HG03066 (cell line): ENCODE data around the gene BLVRB.
A peak's percentile ranks its signal among the peaks of the same experiment; 100 is the strongest.
"Not testable (repeated sequence)": the region's sequence is repeated elsewhere in the genome, so short reads cannot be mapped to it uniquely, and the experiment has no call there.

Source experiments
- ATAC-seq: cut with Tn5 transposase; IDR thresholded peaks from one replicate; pipeline ENCODE4 v1.9.1; 2021; ENCODE audit warnings: low read depth; ENCODE audit not compliant: unreplicated experiment

The BLVRB gene

DNA sequence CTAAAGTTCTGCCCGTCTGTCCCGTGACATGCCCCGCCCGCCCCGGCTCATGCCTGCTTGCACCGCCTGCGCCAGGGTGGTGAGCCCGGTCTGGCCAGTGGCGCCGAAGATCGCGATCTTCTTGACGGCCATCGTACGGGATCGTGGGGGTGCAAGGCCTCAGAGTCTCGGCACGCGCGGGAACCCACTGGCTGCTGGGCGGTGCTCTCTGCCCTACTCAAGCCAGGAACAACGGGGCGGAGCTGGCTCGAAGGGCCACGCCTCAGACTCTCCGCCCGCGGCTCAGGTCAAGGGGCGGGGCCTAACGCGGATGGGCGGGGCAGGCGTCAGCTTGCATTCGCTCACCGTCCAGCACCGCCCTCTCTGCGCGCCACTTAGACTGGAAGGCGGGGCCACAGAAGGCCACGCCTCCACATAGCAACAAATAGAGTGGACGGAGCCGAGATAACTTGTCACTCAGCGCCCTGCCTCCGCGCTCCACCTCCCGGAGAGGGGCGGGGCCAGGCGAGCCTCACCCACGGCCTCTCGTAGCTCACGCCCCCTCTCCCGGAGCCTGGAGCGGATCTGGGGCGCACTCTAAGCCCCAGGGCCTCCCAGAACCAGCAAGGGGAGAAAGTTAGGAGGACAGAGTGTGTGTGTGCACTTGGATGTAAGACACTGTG, at the start of gene BLVRB:
Gene BLVRB, minus strand, starts transcription at position 189 of the 662 bp plus-strand sequence. Its CDS starts 57 bp downstream, at position 132.
- peak; percentile 80 for ATAC-seq

DNA sequence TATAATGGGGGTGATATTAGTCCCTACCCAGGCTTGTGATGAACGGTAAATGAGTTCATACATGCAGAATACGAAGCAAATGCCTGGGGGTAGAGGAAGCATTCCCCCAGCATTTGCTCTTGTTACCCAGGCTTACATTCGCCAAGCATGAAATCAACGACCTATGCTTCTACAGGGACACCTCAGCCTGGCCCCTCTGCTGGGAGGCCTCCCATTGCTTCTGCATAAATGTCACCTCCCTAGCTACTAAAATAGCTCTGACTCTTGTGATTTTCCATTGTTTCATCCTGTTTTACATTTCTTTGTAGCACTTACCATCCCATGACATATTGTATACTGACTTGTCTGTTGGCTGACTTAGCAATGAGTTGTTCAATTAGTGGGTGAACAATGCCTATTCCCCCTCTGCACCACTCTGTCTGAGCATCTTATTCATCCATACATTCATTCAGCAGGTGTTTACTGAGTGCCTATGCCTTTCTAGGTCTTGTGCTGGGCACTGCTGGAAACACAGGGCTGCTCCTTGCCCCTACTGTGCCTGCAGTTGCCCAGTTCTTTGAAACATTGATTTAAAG, 48.3 kb upstream of the BLVRB start:
- ATAC-seq = no peak

DNA sequence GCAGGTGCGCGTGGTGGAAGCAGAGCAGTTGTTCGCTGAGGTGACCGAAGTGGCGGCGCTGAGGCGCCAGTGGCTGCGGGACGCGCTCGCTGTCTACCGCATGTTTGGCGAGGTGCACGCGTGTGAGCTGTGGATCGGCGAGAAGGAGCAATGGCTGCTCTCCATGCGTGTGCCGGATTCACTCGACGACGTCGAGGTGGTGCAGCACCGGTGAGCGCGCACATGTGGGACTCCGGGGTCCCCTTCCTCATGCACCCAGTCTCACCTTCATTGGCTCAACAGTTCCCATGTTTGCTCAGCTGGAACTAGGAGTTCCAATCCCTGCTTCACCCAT, 47.8 kb upstream of the BLVRB start:
- ATAC-seq = no peak

DNA sequence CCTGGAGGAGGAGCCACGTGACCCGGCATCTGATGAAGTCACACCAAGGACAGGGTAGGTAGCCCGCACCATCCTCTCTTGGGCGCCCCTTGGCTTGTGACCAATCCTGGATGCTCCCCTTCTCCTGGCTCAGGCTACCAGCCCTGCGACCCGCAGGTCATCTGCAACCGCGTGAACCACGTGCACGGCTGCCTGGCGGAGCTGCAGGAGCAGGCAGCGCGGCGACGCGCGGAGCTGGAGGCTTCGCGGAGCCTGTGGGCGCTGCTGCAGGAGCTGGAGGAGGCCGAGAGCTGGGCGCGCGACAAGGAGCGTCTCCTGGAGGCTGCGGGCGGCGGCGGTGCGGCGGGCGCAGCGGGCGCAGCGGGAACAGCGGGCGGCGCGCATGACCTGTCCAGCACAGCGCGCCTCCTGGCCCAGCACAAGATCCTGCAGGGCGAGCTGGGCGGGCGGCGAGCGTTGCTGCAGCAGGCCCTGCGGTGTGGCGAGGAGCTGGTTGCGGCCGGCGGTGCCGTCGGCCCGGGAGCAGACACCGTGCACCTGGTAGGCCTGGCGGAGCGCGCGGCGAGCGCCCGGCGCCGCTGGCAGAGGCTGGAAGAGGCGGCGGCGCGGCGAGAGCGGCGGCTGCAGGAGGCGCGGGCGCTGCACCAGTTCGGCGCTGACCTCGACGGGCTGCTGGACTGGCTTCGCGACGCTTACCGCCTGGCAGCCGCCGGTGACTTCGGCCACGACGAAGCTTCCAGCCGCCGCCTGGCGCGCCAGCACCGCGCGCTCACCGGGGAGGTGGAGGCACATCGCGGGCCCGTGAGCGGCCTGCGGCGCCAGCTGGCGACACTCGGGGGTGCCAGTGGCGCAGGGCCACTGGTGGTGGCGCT, 47.2 kb upstream of the BLVRB start:
- no peak for ATAC-seq

DNA sequence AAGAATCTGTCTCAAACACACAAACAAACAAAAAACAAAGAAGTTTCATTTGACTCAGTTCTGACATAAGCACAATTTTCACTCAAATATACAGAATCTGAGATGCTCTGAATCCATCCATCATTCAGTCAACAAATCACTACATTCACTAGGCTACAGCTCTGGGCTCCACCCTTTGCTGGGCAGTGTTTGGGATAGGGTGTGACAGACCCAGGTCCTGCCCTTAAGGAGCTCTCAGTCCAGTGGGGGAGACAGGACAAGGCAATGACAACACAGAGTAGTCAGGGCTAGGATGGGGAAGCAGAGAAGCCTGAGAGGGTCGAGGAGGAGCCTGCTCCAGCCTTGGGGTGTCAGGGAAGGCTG, 46.5 kb upstream of the BLVRB start:
- no peak for ATAC-seq

DNA sequence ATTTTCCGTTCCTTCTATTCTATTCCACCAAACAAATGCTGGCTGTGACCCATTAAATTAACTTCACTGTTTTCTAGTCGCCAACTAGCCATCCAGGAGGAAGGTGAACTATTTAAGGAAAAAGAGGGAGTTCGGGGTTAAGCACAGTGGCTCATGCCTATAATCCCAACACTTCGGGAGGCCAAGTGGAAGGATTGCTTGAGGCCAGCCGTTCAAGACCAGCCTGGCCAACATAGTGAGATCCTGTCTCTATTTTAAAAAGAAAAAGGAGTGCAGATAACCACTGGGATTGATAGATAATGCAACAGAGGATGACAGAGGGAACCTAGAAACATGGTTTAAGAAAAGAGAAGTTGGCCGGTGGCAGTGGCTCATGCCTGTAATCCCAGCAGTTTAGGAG, 45.9 kb upstream of the BLVRB start:
- no peak for ATAC-seq

DNA sequence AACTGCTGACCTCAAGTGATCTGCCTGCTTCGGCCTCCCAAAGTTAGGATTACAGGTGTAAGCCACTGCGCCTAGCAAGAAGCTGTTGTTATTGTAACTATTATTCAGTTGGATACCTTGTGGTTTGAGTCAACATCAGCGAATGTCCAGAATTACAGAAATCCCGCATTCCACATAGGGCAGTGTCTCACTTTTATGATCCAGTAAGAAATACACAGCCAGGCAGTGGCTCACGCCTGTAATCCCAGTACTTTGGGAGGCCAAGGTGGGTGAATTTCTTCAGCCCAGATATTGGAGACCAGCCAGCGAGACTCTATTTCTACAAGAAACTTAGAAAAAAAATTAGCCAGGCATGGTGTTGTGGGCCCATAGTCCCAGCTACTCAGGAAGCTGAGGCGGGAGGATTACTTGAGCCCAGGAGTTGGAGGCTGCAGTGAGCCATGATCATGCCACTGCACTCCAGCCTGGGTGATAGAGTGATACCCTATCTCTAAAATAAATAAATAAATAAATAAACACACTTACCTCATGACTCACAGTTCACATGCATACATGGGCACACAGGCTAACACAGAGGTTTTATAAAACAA, 45.1 kb upstream of the BLVRB start:
- ATAC-seq = no peak

DNA sequence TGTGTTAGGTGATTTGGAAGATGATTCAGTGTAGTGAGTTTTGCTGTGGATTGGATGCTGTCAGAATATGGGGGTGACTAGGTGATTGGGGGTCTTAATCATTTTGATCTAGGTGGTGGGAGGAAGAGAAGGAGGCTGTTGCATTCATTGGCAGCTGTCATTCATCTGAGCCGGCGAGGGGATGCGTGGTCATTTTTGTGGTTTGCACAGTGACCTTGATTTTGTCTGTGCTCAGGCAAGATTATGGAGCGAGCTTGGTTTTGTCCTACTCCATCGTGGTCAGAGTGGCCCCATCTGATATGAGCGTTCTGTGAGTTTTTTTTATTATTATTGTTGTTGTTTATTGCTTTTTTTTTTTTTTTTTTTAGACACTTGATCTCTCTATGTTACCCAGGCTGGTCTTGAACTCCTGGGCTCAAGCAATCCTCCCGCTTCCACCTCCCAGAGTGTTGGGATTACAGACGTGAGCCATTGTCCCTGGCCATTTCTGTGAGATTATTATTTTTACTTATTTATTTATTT, 43.3 kb upstream of the BLVRB start:
- ATAC-seq = no peak

DNA sequence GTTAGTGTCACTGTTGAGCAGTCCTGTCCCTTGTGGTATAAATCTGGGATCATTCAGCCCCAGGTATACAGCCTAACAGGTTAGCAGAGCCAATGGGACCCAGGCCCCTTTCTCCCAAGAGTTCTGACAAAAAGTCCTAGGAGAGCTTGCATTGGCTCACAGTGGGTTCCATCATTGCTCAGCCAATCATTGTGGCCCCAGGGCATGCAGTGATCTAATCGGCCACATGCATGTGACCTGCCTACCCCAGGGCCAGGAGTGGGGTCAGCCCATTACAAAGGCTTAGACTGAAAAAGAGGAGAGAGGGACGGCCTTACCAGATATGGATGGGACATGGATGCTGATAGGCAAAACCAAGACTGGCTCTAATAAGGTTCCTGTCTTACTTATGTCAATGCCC, 42.3 kb upstream of the BLVRB start:
- ATAC-seq = no peak

DNA sequence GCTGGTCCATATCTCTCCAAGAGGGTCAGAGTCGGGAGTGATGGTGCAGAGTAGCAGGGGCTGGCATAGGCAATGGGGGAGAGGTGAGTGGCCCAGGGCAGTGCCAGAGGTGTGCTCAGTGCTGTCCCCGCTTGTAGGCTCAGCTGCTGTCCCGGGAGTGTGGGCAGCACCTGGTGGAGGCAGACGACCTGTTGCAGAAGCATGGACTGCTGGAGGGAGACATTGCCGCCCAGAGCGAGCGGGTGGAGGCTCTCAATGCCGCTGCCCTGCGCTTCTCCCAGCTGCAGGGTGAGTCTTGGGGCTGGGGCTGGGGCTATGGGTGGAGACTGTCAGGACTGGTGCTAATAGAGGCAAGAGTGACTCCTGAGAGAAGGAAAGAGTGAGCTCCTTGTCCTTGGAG, 40.6 kb upstream of the BLVRB start:
- ATAC-seq = no peak

DNA sequence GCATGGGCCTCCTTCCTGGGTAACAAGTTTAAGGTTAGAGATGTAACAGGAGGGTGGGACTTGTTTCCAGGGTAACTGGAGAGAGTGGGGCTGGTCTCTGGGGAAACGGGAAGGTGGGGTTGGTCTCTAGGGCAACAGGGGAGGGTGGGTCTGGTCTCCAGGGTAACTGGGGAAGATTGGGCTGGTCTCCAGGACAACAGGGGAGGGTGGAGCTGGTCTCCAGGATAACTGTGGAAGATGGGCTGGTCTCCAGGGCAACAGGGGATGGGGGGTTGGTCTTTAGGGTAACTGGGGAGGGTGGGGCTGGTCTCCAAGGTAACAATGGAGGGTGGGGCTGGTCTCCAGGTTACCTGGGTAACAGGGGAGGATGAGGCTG, 37.8 kb upstream of the BLVRB start:
- ATAC-seq = no peak

DNA sequence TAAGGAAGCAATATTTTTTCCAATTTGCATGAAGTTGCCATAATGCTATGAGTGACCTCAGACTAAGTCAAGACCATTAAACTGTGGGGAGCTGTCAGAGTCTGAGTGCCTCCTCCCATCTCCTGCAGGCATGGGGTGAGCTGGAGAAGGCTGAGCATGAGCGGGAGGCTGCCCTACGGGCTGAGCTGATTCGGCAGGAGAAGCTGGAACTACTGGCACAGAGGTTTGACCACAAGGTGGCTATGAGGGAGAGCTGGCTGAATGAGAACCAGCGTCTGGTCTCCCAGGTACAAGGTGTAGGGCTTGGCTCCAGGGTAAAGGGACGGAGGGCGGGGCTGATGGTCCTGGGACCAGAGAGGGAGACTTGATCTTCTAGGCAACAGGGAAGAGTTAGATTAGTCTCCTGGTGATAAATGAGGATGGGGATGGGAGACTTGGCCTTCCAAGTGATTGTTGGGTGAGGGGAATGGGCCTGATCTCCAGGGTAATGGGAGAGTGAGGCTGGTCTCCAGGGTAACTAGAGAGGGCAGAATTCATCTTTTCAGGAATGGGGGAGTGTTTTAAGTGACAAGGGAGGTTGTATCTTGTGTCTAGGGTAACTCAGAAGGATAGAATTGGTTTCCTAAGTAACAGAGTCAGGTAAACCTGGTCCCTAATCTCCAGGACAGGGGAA, 37.2 kb upstream of the BLVRB start:
- ATAC-seq = no peak

DNA sequence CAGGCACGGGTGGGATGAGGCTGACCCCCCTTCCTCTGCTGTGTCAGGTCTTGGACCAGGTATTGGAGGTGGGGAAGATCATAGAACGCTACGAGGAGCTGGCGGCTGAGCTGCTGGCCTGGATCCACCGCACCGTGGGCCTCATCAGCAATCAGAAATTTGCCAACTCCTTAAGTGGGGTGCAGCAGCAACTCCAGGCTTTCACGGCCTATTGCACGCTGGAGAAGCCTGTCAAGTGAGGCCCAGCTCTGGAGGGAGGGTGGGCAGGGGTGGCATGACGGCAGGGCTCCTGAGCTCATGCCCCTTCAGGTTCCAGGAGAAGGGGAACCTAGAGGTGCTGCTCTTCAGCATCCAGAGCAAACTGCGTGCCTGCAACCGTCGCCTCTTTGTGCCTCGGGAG, 36.5 kb upstream of the BLVRB start:
- no peak for ATAC-seq

DNA sequence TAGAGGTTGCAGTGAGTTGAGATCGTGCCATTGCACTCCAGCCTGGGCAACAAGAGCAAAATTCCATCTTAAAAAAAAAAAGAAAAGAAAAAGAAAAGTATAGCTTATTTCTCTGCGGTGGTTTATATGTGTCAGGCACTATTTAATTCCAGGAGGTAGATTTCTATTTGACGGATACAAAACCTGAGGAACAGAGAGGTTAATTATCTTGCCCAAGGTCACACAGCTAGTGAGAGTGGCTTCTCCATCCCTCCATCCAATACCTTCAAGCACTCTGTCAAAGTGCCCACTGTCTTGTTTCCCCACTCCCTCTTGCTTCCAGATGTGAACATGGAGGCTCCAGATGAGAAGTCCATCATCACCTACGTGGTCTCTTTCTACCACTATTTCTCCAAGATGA, 36.1 kb upstream of the BLVRB start:
- ATAC-seq = no peak

DNA sequence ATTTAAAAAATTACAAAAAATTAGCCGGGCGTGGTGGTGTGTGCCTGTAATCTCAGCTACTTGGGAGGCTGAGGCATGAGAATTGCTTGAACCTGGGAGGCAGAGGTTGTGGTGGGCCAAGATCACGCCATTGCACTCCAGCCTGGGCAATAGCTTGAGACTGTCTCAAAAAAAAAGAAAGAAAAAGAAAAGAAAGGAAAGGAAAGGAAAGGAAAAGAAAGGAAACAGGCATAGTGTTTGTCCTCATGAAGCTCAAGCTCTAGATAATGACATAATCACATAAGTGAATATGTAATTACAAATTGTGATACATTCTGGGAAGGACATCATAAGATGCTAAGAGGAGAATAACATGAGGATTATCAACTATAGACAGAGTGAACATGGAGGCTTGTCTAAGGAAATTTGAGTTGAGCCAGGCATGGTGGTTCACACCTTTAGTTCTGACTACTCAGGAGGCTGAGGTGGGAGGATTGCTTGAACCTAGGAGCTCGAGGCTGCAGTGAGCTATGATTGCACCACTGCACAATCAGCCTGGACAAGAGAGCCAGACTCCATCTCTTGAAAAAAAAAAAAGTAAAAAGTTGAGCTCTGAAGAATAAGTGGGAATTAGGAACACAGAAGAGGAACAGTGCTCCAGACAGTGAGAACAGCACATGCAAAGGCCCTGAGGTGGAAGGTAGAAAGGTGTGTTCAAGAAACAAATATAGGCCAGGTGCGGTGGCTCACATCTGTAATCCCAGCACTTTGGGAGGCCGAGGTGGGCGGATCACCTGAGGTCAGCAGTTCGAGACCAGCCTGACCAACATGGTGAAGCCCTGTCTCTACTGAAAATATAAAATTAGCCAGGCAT, 35.4 kb upstream of the BLVRB start:
- ATAC-seq = not testable (repeated sequence)

DNA sequence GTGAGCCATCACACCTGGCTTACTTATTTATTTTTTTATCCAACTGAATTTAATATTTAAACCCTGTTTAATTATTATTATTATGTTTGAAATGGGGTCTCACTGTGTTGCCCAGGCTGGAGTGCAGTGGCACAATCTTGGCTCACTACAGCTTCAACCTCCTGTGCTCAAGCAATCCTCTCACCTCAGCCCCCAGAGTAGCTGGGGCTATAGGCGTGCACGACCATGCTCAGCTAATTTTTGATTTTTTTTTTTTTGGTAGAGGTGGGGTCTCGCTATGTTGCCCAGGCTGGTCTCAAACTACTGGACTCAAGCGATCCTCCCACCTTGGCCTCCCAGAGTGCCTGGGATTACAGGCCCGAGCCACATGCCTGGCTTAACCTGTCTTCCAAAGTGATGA, 33.8 kb upstream of the BLVRB start:
- no peak for ATAC-seq

DNA sequence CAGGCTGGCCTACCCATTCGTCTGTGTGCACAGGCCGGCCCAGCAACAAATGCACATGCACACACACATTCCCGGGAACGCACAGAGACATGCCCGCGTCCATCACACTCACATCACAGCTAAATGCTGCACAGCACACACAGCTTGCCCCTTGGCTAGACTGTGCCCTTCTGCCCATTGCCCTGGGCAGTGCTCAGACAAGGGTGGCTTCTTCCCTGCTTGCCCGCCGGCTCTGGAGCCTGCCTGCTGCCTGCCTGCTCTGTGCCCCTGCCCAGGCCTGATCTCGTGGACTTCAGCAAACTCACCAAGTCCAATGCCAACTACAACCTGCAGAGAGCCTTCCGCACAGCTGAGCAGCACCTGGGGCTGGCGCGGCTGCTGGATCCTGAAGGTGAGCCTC, 31.7 kb upstream of the BLVRB start:
- ATAC-seq = no peak

DNA sequence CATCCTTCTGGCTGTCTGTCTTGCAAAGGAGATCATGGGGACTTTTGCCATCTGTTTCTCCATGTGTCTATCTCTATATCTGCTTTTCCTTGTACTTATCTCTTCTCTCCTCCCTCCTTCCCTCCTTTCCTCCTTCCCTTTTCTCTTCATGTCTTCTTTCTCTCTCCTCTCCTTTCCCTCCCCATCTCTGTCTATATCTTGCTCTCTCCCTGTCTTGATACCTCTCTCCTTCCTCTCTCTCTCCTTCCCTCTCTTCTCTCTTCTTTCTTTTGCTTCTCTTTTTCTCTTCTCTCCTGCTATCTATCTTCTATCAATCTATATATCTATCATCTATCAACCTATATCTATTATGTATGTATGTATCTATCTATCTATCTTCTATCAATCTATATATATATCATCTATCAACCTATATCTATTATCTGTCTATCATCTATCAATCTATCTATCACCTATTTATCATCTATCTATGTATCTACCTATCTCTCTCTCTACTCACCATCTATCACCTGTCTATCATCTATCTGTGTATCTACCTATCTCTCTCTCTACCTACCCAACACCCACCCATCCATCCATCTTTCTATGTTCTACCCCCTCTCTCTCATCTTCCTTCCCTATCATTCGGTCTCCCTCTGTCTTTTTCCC, 28.8 kb upstream of the BLVRB start:
- no peak for ATAC-seq

DNA sequence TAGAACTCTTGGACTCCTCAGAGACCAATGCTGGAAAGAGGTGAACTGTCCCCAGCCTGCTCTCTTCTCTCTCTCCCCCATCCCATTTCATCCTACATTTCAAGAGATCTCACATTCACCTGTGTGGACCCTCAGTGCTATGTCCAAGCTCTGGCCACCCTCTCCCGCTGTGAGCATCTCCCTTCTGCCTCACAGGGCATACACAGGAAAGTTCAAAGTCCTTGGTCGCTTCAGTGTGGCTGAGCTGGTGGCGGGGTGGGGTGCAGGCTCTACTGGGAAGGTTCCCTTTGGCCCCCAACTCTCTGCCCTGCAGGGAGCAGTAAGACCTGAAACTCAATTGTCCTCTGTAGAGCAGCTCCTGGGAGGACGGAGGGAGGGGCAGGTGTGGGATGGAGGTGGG, 28.2 kb upstream of the BLVRB start:
- ATAC-seq = no peak
